ENCODE data around the gene ELAVL4.

- TF ChIP-seq PATZ1 (CRISPR knock-in tag; IDR thresholded peaks at IDR 0.05; ENCODE audit: borderline replicate concordance) (no peak), ZNF70 (CRISPR knock-in tag; IDR thresholded peaks at IDR 0.05) (no peak), SNAI2 (CRISPR knock-in tag; IDR thresholded peaks at IDR 0.05) (no peak), RARB (CRISPR knock-in tag; IDR thresholded peaks at IDR 0.05) (no peak), TSHZ2 (CRISPR knock-in tag; IDR thresholded peaks at IDR 0.05) (no peak), POU6F1 (CRISPR knock-in tag; IDR thresholded peaks at IDR 0.05; ENCODE audit: borderline replicate concordance, low read depth) (no peak), TCF4 (CRISPR knock-in tag; IDR thresholded peaks at IDR 0.05; ENCODE audit: borderline replicate concordance) (no peak), ZFP30 (CRISPR knock-in tag; IDR thresholded peaks at IDR 0.05) (no peak), ZFP3 (CRISPR knock-in tag; IDR thresholded peaks at IDR 0.05) (no peak), OSR1 (CRISPR knock-in tag; IDR thresholded peaks at IDR 0.05) (no peak), CREB5 (CRISPR knock-in tag; IDR thresholded peaks at IDR 0.05; ENCODE audit: low read depth) (no peak)
Measured at GRCh38 chr1:50112193-50112592, 3.5 kb downstream of the ELAVL4 start.

All from SK-N-SH treated with all-trans-retinoic acid at 6 μM for 48 hours (cell line).